Osteocyte (in vitro differentiated cells): ENCODE data around the gene MRPL34. TPM values are rescaled to one million over a fixed set of nuclear protein-coding genes. Genes with fewer than 3 reads are reported as not detected.
A peak's percentile ranks its signal among the peaks of the same experiment; 100 is the strongest.

Experiments used
- DNase-seq: peaks from one replicate; pipeline ENCODE4 v3.0.0; 2021; ENCODE audit warnings: mixed read lengths; ENCODE audit not compliant: unreplicated experiment; ENCODE audit errors: extremely low spot score
- H3K27ac Mint-ChIP-seq: one replicate; pipeline ENCODE4 v1.8.0; 2021; ENCODE audit warnings: mild to moderate bottlenecking, mixed read lengths; ENCODE audit not compliant: unreplicated experiment
- H3K27me3 Mint-ChIP-seq: one replicate; pipeline ENCODE4 v1.8.0; 2021; ENCODE audit warnings: mixed read lengths; ENCODE audit not compliant: unreplicated experiment
- H3K36me3 Mint-ChIP-seq: one replicate; pipeline ENCODE4 v1.8.0; 2021; ENCODE audit warnings: mixed read lengths; ENCODE audit not compliant: unreplicated experiment
- H3K4me1 Mint-ChIP-seq: one replicate; pipeline ENCODE4 v1.8.0; 2021; ENCODE audit warnings: mixed read lengths; ENCODE audit not compliant: unreplicated experiment
- H3K4me3 Mint-ChIP-seq: one replicate; pipeline ENCODE4 v1.8.0; 2021; ENCODE audit warnings: mild to moderate bottlenecking, moderate library complexity, mixed read lengths; ENCODE audit not compliant: unreplicated experiment
- H3K9me3 Mint-ChIP-seq: one replicate; pipeline ENCODE4 v1.8.0; 2021; ENCODE audit warnings: mixed read lengths; ENCODE audit not compliant: unreplicated experiment
- total RNA-seq: library from RNA; stranded (reverse); gene quantifications from 2 replicates; pipeline ENCODE4 v1.2.1, GENCODE V29; 2021
- TF ChIP-seq, protein P1 (sequence below): fragments of 200-600 bp; sonication (generic); IDR thresholded peaks from 2 replicates; pipeline ENCODE4 v1.5.0; 2021; ENCODE audit warnings: antibody characterized with exemption, mild to moderate bottlenecking, moderate library complexity

Gene MRPL34
- total RNA-seq, 1 donor from 2014 or later, result 66.9 TPM

DNA sequence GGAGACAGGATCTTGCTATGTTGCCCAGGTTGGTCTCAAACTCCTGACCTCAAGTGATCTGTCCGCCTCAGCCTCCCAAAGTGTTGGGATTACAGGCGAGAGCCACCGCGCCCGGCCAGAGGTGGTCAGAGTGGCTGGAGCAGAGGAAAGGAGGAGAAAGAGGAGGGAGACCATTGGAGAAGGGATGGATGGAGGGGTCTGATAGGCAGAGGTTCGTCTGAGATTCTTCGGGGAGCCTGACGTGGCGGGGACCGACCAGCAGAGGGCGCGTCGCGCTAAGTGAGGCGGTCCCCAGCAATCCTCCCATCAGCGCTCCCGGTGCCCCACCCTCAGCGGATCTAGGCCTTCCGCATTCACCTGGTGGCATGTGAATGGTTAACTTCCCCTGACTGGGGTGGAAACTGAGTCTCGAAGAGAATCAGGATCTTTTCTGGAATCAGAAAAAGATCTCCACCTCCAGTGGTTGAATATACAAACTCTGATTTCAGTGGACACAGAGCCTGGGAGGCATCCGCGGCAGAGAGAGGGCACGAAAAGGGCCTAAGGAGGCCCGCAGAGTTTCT, 40.5 kb downstream of the MRPL34 start:
- TF ChIP-seq, protein P1, sequence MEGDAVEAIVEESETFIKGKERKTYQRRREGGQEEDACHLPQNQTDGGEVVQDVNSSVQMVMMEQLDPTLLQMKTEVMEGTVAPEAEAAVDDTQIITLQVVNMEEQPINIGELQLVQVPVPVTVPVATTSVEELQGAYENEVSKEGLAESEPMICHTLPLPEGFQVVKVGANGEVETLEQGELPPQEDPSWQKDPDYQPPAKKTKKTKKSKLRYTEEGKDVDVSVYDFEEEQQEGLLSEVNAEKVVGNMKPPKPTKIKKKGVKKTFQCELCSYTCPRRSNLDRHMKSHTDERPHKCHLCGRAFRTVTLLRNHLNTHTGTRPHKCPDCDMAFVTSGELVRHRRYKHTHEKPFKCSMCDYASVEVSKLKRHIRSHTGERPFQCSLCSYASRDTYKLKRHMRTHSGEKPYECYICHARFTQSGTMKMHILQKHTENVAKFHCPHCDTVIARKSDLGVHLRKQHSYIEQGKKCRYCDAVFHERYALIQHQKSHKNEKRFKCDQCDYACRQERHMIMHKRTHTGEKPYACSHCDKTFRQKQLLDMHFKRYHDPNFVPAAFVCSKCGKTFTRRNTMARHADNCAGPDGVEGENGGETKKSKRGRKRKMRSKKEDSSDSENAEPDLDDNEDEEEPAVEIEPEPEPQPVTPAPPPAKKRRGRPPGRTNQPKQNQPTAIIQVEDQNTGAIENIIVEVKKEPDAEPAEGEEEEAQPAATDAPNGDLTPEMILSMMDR, result peak; percentile 98
- H3K4me1 Mint-ChIP-seq, result peaks cover 40% of the 10 kb centered on the region
- H3K4me3 Mint-ChIP-seq, result no peak overlapping the region
- H3K9me3 Mint-ChIP-seq, result no peaks in the 10 kb centered on the region
- peak overlapping the region; percentile 91 for H3K27ac Mint-ChIP-seq
- H3K27me3 Mint-ChIP-seq, result no peaks in the 10 kb centered on the region
- peaks cover 1% of the 10 kb centered on the region for H3K36me3 Mint-ChIP-seq
- peak; percentile 93 for DNase-seq

DNA sequence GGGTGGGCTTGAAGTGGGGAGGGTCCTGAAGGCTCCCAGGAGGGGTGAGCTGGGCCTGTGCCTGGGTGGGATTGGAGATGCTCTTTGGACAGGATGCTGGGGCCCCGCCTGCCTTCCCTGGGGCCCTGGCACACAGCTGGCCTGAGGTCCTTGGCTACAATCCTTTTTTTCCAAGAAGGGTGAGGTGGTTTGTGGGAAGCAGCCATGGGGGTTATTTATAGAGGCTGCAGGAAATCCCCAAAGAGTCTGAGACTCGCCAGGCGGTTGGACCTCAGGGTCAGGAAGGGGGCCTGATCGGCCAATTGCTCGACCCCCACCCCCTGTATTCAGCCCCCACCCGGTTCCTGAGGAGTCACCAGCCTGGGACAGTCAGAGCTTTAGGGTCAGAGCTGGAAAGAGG, 41.7 kb downstream of the MRPL34 start:
- H3K27ac Mint-ChIP-seq, result peak overlapping the region; percentile 91
- H3K4me3 Mint-ChIP-seq, result no peak overlapping the region
- H3K27me3 Mint-ChIP-seq, result no peaks in the 10 kb centered on the region
- H3K9me3 Mint-ChIP-seq, result no peaks in the 10 kb centered on the region
- H3K36me3 Mint-ChIP-seq, result peaks cover 1% of the 10 kb centered on the region
- TF ChIP-seq, protein P1, result no peak
- no peak for DNase-seq
- H3K4me1 Mint-ChIP-seq, result peaks cover 40% of the 10 kb centered on the region

DNA sequence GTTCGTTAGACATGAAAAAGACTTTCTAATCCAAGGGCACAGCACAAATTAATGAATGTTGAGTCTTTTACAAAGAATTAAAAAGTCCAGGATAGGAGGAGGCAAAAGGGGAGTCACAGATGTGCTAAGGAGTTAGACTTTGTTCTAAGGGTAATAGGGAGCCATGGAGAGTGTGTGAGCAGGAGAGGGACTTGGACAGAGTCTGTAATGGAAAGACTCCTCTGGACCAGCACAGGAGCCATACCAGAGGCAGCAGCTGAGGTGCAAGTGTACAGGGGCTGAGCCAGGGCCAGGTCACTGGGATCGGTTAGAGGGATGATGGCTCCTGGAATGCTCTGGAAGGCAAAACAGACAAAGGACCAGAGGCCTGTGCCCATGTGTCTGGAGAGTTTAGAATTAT, 42.2 kb downstream of the MRPL34 start:
- Mint-ChIP-seq H3K27ac (peak overlapping the region; percentile 91), H3K36me3 (no peaks in the 10 kb centered on the region), H3K27me3 (no peaks in the 10 kb centered on the region), H3K4me3 (no peak overlapping the region), H3K9me3 (no peaks in the 10 kb centered on the region), H3K4me1 (peaks cover 42% of the 10 kb centered on the region)
- TF ChIP-seq, protein P1, result no peak
- DNase-seq, result no peak

DNA sequence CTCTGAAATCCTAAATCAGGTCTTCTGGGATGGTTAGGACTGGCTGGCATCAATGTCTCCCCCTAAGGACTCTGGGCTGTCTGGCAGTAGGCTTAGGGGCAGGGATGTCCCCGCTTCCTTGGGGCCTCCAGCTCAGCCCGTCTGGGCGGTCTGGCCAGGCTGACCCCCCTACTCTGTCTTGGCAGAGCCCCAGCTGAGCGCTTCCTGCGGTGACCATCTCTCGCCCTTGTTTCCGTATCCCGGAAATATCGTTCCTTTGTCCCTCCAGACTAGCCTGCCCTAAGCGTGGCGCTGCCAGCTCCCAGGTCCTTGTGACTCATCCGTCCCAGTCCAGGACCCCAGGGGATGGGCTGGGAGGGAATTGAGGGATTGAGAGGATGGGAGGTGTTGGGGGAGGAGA, 43.0 kb downstream of the MRPL34 start:
- Mint-ChIP-seq H3K27me3 (no peaks in the 10 kb centered on the region), H3K9me3 (no peaks in the 10 kb centered on the region), H3K4me3 (peak overlapping the region; percentile 19), H3K36me3 (no peaks in the 10 kb centered on the region), H3K27ac (peak overlapping the region; percentile 91), H3K4me1 (peaks cover 50% of the 10 kb centered on the region)
- DNase-seq, result peak; percentile 89
- TF ChIP-seq, protein P1, result no peak

DNA sequence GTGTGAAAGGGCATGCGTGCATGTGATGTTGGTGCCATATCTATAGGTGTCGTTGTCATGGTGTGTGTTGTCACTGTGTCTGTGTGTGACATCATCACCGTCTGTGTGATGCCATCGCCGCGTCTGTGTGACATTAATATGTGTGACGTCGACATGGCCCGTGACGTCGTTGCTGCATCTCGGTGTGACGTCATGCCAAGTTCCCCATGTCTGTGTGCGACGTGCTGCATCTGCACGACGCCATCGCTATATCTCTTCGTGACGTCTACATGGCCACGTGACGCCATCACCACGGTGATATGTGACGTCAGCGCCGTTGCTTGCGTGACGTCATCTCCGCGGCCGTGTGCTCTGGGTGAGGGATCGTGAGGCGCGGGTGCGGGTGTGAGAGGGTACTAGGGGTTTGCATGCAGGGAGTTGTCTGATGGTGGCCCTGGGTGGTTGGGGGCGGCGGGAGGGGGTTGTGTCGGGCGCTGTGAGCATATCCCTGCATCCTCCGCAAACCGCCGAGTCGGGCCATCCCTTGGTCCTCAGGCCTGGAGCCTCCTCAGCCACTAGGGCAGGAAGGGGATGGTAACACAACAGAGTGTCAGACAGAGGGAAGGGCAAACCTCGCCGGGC, 46.3 kb downstream of the MRPL34 start:
- Mint-ChIP-seq H3K9me3 (no peaks in the 10 kb centered on the region), H3K27me3 (no peaks in the 10 kb centered on the region), H3K27ac (no peak overlapping the region), H3K4me1 (peaks cover 40% of the 10 kb centered on the region), H3K36me3 (no peaks in the 10 kb centered on the region), H3K4me3 (no peak overlapping the region)
- DNase-seq, result no peak
- TF ChIP-seq, protein P1, result no peak
